Midbrain (tissue), 1 donor: Measurements from ENCODE around the gene GINS1.
"Not testable (repeated sequence)": the region's sequence is repeated elsewhere in the genome, so short reads cannot be mapped to it uniquely, and the experiment has no call there.

Source experiments
- DNase-seq: peaks from one replicate; lab custom pipeline; 2025; lab: John Stamatoyannopoulos, UW

GINS1 gene

DNA sequence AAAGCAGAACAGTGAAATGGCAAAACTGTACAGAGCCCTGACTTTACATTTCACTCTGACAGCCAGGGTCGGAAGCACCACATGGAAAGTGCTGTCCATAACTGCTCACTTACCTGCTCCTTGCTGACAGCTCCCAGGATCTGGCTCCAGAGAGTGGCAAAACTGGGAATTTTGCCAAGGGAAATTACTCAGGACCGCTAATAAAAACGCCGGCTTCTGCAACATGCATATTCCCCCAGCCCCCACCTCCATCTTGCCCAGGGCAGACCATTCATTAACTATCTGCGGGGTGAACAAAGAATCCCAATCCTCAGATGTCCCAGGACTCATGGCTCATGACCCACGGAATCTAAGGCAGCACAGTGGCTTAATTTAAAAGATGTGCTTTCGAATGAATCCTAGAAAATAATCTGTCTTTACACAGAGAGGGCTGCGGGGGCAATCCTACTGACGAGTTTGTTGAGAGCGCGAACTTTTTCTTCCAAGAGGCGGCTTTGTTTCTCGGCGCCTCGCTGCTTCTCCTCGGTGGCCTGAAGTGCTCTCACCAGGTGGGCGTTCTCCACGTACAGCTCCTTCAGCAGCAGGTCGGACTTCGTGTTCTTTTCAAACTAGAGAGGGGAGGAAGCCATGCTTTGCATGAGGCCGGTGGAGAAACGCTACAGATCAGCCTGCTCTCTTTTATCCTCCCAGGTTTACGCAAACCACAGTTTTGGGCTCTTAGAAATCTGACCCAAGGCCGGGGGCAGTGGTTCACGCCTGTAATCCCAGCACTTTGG is 45.8 kb downstream of the GINS1 start:
- DNase-seq: no peak

DNA sequence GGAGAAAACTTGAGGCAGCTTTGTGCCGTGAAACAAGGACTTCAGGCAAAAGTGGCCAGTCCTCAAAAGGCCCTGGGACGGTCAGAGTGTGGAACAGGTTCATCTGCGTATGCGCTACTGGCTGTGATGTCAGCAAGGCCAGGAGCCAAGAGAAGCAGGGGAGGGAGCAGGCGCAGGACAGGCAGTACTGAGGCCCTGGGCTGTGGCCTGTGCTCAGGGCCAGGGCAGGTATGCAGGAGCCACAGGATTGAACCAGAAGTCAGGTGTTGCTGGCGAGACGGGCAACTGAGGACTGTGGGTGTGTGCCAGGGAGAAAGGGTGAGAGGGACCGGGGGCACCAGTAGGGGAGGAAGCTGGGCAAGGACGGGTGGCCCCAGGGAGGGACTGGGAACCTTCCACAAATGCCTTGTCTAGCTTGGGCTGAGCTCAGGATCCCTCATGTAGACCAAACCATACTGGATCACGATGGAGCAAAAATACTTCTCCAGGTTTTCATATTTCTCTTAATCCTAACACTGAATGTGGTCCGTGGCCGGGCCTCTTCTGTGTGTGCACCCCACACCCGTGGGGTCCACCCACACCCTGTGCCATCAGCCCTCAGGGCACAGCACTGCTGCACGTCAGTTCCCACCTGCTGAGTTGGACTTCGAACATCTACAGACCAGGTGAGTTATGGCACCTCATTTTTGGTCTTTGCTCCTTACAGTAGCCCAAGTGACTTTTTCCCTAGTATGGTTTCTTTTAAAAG is 46.9 kb downstream of the GINS1 start:
- no peak for DNase-seq

DNA sequence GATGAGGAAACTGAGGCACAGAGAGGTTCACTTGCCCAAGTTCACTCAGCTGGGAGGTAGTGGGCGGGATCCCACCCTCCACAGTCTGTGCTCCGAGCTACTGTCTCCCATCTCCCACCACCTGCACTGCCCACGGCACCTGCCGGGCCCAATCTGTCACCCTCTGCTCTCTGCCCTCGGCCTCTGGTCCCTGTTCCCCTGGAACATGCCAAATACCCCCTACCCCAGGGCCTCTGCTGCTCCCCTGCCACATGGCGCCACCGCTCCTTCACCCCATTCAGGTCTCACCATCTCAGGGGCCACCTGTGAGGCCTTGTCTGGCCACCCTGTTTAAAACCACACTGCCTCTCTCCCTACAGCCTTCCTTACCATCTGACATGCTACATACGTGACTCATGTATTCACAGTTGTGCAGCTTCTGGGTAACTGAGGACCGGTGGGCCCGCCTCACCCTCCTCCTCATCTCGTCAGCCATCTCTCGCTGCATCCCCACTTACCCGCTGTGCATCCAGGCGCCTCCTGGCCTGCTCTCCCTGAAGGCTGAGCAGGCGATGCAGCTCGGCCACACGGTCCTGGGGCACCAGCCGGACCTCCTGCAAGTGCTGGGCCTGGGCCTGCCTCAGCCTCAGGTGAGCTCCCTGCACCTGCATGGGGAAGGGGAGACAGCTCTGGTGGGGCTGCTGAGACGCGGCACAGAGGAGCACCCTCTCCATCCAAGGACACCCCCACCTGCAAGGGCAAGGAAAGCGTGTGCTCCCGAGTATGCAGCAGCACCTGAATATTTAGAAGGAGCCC is 50.6 kb downstream of the GINS1 start:
- DNase-seq: no peak

DNA sequence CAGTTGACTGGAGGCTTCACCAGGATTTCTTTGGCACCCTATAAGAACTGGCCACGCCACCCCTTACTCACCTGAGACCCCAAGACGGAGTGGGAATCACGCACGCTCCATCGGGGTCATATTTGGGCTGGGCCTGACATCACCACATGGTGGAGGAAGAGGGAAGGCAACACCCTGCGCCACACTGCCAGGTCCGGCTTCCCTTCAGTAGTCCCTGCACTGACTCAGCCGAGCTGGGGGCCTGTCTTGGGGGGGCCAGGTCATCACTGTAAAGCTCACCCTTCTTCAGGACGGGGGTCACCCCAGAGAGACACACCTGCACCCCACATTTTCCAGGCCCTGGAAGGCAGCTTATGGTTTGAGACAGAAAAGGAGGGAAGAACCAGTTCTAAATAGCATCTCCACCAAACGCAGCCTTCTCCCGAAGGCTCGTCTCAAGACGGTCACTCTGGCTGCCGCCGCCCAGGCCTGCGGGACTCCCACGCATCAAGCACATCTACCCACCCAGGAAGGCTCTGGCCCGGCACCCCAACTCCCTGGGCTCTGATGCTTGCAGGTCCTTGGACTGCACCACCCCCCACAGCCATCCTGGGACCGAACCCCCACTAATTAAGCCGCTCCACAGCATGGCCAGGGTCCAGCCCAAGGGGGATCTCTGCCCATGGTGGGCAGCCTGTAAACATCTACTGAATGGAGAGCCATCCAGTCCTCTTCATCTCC is 51.8 kb downstream of the GINS1 start:
- no peak for DNase-seq

DNA sequence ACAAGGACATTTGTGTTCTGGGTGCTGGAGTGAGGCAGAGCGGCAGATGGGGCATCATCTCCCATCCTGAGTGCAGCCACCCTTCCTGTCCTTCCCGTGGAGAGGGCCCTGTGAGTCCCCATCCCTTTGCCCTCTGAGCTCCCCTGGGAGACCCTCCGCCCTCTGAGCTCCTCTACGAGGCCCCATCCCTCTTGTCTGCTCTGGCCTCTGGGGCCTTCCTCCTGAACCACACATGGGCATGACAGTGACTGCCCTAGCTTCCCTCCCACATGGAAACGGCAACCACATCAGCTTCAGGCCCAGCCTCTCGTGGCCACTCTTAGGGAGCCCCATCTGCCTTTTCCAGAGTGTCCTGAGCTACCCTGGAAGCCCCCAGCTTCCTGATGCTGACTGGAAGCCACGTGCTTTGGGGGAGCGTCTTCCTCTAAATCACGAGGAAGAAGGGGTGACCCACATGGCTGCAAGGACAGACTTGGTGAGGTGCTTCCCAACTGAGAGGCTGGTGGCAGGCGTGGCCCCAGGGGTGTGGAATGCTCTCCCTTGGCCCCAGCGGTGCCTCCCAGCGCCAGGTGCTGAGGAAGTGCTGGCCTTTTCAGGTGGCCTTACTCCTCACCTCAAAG is 52.6 kb downstream of the GINS1 start:
- no peak for DNase-seq

DNA sequence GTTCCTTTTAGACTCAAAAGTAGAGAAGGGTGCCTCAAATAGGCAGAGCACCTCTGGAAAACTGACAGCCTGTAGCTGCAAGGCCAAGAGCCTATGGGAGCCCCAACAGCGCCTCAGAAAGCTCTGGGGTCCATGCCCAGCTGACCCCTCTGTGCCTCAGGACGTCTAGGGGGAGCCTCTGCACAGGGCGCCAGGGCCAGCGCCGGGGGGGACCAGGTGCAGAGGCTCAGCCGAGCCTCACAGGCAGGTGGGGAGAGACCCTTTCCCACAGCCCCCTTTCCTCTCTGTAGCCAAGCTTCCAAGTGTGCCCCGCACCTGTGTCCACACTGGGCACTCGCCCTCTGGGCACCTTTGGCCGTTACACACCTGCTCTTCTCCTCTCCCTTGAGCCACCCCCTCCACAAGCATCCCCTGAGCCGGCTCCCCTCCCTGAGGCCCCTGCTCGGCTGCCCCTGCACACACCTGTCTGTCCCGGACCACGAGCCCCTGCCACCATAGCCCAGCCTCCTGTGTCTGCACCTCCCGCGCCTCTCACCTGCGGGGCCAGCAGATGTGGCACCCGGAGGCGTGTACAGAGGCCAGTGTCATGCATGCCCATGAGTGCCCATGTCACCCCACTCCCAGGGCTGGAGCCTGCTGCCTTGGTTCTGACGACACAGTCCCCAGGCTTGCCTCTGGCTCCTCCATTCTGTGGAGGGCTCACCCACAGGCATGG is 53.2 kb downstream of the GINS1 start:
- DNase-seq: no peak

DNA sequence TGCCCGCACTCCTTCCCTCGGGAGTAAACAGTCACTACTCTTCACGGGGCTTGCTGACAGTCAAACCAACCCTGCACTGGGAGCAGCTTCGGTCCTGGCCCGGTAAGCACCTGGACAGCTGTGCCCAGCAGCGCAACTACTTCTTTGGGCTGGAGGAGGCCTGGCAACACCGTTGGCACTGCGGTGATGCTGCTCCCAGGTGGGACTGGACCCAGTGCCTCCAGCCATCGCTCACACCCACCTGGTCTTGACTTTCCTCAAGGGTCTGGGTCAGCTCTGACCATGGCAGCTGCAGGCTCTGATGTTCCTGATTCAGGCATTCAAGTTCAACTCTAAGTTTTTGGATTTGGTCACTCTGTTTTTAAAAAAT is 53.8 kb downstream of the GINS1 start:
- no peak for DNase-seq

DNA sequence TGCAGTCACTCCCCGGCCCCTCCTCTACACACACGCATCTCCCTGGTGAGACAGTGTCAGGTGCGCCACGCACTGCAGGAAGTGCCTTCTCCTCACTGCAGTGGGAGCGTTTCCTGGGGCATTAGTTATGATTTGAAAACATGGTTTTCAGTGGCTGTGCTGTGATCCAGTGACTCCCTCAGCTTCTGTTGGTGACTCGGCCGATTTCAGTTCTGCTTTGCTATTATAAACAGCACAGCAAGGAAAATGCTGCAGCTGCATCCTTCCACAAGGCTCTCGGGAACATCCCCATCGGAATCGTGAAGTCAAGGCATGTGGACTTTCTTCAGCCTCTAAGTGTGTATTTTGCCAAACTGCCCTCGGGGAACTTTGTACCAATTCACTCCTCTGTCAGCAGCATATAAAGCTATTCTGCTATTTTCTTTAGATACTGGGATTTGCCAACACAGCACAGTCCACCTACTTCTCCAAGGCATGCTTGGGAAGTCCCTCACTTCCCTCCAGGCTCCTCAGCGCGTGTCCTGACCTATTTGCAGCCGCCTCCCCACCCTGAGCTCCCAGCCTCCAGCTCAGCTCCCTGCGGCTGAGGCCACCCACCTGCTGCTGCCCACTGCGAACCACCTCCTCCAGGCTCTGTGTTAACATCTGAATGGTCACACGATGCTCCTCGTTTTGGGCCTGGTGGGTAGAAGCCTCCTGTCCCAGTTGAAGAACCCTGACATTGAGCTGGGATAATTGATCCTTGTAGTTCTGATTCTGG is 54.5 kb downstream of the GINS1 start:
- DNase-seq: no peak

DNA sequence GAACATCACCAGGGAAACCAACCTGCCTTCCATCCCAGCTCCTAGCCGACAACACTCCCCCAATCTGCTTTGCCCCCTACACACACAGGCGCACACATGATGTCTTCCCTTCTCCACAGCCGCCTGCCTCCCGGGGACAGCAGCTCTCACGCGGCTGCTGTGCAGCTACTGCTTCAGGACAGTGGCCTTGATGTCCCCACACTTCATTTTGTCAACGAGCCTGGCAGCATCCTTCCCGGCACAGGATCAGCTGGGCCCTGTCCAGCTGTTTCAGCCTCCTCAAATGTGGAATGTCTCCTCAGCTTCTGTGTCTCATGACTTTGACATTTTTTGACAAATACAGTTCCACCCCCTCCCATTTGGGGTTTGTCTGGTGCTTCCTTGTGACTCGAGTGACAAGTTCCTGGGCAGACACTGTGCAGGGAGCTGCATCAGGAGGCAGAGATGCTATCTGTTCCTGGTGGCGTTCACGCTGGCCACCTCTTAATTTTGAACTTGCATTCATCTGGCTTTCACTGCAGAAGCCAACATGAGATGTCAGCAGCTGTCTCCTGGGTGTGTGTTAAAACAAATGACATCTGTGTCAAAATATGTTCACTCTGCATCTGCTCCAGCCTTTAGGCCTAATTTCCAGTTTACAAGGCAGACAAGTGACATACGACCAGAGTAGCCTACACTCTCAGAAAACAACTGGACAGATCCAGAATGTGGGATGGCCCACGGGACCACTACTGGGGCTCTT is 57.2 kb downstream of the GINS1 start:
- DNase-seq: no peak

DNA sequence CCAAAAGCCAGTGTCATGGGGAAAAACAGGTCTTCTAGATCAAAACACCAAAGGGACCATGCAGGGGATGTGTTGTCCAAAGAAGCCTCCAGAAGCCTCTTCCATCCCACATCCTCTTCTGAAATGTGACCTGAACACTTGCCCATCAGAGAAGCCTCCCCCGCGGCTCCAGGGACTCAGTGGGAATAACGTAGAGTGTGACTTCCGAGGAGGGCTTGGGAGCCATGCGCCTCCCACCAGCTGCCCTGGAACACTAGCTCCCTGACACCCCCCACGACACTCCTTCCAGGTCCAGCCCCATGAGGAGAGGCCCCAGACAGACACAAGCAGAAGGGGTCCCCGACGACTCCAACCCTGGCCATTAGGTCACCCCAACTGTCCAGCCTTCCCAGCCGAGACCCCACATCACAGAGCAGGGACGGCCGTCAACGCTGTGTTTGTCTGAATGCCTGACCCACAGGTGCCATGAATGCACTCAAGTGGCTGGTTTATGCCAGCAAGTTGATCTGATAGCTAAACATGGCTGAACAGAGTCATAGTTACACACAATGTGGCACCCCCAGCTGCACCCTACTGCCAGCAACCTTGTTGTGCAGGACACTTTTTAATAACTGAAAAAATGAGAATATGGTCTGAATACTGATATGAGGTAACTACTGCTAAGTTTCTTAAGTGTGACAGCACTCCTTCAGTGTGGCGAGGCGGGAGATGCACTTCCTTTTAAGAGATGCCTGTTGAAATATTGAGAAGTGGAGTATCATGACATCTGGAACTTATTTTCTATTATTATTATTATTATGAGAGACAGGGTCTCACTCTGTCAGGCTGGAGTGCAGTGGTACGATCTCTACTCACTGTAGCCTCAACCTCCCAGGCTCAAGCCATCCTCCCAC is 58.0 kb downstream of the GINS1 start:
- DNase-seq: no peak

DNA sequence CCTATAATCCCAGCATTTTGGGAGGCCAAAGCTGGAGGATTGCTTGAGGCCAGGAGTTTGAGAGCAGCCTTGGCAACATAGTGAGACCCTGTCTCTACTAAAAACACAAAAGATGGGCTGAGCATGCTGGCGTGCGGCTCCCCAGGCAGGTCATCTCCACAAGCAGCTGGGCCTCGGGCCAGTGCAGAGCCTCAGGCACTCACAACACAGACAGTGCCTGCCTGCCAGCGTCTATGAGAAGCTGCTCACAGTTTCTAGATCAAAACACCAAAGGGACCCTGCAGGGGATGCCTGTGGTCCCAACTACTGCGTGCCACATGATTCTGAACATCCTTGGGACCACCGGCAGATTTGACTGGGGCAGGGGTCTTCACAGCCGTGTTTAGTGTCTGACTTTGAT is 59.4 kb downstream of the GINS1 start:
- DNase-seq: no peak

DNA sequence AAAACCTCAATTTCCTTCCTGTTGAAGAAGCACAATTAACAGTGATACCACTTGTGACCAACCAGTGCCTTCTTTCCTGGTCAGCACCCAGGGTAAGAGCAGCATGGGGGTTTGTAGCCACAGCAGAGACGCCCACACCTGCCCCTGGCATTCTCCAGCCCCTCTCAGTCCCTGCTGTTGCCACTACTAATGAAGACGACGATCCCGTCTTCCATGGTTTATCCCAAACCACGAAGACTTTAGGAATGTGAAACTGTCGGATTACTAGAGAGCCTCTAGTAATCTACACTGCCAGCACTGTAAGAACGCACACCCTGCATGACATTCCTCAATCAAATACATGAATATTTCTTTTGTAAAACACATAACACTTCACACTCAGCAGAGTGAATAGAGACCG is 60.0 kb downstream of the GINS1 start:
- DNase-seq: no peak

DNA sequence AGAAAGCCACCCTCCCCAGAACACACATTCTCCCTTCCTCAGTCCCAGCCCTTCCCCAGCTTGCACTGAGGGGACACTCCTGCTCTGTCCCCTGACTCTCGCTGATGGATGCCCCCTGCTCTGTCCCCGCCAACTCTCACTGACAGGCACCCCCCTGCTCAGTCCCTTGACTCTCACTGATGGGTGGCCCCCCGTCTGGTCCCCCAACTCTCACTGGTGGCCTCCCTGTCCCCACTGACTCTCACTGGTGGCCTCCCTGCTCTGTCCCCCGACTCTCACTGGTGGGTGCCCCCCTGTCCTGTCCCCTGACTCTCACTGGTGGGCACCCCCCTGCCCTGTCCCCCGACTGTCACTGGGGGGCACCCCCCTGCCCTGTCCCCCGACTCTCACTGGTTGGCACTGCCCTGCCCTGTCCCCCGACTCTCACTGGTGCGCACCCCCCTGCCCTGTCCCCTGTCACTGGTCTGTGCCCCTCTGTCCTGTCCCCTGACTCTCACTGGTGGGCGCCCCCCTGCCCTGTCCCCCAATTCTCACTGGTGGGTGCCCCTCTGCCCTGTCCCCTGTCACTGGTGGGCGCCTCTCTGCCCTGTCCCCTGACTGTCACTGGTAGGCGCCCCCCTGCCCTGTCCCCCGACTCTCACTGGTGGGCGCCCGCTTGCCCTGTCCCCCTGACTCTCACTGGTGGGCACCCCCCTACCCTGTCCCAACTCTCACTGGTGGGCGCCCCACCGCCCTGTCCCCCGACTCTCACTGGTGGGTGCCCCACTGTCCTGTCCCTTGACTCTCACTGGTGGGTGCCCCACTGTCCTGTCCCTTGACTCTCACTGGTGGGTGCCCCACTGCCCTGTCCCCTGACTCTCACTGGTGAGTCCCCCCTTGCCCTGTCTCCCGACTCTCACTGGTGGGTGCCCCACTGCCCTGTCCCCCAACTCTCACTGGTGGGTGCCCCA is 60.9 kb downstream of the GINS1 start:
- DNase-seq: no peak

DNA sequence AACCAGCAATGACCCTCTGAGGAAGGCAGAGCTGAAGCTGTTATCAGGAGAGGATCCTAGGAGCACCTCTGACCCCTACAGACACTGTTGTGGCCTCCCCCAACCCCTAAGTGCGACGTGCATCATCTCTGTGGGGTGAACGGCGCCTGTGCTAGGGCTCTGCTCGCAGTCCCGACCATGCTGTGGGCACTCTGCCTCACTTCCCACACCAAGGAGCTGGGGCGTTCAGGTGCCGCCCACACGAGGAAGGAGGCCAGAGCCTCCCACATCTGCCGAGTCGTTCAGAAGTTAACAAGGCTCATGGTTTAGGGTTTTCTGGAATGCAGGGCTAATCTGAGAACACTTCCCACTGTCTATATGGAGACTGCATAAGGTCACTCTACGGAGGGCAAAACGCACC is 62.1 kb downstream of the GINS1 start:
- DNase-seq: no peak

DNA sequence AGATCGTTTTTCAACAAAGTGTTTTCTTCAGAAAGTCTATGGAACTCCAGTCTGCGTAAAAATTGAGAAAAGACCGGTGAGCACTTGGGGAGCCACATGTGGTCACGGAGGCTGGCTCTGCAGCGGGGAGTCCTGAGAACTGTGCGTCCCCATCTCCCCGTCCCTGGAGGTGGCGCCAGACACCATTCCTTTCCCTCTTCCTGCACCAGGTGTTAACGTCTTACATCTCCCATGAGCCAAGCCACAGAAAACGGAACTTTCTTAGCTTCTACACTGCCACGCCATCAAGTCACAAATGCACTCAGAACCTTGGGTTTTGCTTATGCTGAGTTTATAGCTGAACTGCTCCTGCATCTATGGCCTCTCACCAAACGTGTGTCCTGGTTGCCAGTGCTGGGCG is 62.6 kb downstream of the GINS1 start:
- no peak for DNase-seq

DNA sequence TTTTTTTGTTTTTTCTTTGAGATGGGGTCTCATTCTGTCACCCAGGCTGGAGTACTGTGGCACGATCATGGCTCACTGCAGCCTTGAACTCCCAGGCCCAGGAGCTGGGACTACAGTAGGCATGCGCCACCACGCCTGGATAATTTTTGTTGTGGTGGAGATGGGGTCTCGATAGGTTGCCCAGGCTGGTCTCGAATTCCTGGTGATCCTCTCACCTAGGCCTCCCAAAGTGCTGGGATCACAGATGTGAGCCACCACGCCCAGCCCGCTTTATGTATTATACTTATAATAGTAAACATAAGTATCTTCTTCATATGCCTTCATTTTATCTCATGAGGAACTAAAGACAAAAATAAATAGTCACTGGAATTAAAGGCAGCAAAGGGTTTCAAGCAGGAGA is 63.5 kb downstream of the GINS1 start:
- DNase-seq: no peak

DNA sequence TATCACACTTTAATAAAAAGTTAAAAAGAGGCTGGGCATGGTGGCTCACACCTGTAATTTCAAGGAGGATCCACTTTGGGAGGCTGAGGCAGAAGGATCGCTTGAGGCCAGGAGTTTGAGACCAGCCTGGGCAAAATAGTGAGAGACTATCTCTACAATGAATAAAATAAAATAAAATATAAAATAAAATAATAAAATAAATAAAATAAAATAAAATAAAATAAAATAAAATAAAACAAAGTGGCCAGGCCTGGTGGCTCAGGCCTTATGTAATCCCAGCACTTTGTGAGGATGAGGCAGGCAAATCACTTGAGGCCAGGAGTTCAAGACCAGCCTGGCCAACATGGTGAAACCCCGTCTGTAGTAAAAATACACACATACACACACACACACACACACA is 65.8 kb downstream of the GINS1 start:
- not testable (repeated sequence) for DNase-seq
